ENCODE measurements around the gene PRKG1.

The PRKG1 gene

GRCh38 chr10:51074238-51075028, at the start of gene PRKG1:
Gene PRKG1 (plus strand): TSS chr10:51074487.
- DNase-seq (ENCODE audit: low read depth) = no peak

- no peak for DNase-seq (ENCODE audit: low read depth)
These were observed 45.9 kb upstream of the PRKG1 start for GRCh38 chr10:51028420-51028819.

- no peak for DNase-seq (ENCODE audit: low read depth)
These were observed 45.1 kb upstream of the PRKG1 start for GRCh38 chr10:51029172-51029641.

- no peak for DNase-seq (ENCODE audit: low read depth)
These were observed 43.8 kb upstream of the PRKG1 start for GRCh38 chr10:51030480-51030879.

GRCh38 chr10:51031950-51032349, 42.3 kb upstream of the PRKG1 start:
- DNase-seq (ENCODE audit: low read depth) = no peak

- no peak for DNase-seq (ENCODE audit: low read depth)
These were observed 39.5 kb upstream of the PRKG1 start for GRCh38 chr10:51034769-51035168.

GRCh38 chr10:51035344-51035743, 38.9 kb upstream of the PRKG1 start:
- DNase-seq (ENCODE audit: low read depth) = no peak

GRCh38 chr10:51045871-51046270, 28.4 kb upstream of the PRKG1 start:
- DNase-seq (ENCODE audit: low read depth) = no peak

GRCh38 chr10:51046654-51047053, 27.6 kb upstream of the PRKG1 start:
- no peak for DNase-seq (ENCODE audit: low read depth)

- DNase-seq (ENCODE audit: low read depth) = no peak
These were observed 26.4 kb upstream of the PRKG1 start for GRCh38 chr10:51047857-51048256.

GRCh38 chr10:51048792-51049191, 25.5 kb upstream of the PRKG1 start:
- no peak for DNase-seq (ENCODE audit: low read depth)

GRCh38 chr10:51052163-51052562, 22.1 kb upstream of the PRKG1 start:
- no peak for DNase-seq (ENCODE audit: low read depth)

GRCh38 chr10:51057925-51058324, 16.4 kb upstream of the PRKG1 start:
- no peak for DNase-seq (ENCODE audit: low read depth)

- no peak for DNase-seq (ENCODE audit: low read depth)
These were observed 11.1 kb upstream of the PRKG1 start for GRCh38 chr10:51063166-51063565.

- DNase-seq (ENCODE audit: low read depth) = no peak
These were observed 10.4 kb upstream of the PRKG1 start for GRCh38 chr10:51063659-51064535.

- DNase-seq (ENCODE audit: low read depth) = no peak
These were observed 8.1 kb upstream of the PRKG1 start for GRCh38 chr10:51066231-51066630.

GRCh38 chr10:51072210-51072609, 2.1 kb upstream of the PRKG1 start:
- no peak for DNase-seq (ENCODE audit: low read depth)

GRCh38 chr10:51072921-51073434, 1.3 kb upstream of the PRKG1 start:
- DNase-seq (ENCODE audit: low read depth) = no peak

- DNase-seq (ENCODE audit: low read depth) = no peak
These were observed 642 bp upstream of the PRKG1 start for GRCh38 chr10:51073453-51074237.

- DNase-seq (ENCODE audit: low read depth) = no peak
These were observed 971 bp downstream of the PRKG1 start for GRCh38 chr10:51075043-51075872.

GRCh38 chr10:51075873-51076229, 1.6 kb downstream of the PRKG1 start:
- DNase-seq (ENCODE audit: low read depth) = no peak

Measured in stimulated activated CD4-positive, alpha-beta T cell treated with anti-CD3 and anti-CD28 coated beads, Interleukin-2, amount 100 ng/mL, for 4 hours (primary cell).